HepG2 (cell line): ENCODE data around the gene GSTK1. TPM values are rescaled to one million over a fixed set of nuclear protein-coding genes. Genes with fewer than 3 reads are reported as not detected.

Source experiments
- ATAC-seq: fragments of 200-7000 bp; cut with Tn5 transposase; 3 replicates; pipeline ENCODE4 v1.9.1; 2020; ENCODE audit warnings: mild to moderate bottlenecking, moderate library complexity
- Bru-seq: library from RNA; stranded (reverse); fragments of 400-500 nt; gene quantifications from one replicate; lab custom pipeline; 2021; lab: Mats Ljungman, UMichigan
- BruChase-seq, 2 experiments: library from RNA; stranded (reverse); fragments of 400-500 nt; gene quantifications; one replicate each; lab custom pipeline; 2021; lab: Mats Ljungman, UMichigan
- BruUV-seq: library from RNA; stranded (reverse); fragments of 400-500 nt; replicated peaks from 2 replicates; lab custom pipeline; 2021; lab: Mats Ljungman, UMichigan
- CTCF ChIA-PET: fragments of 300-600 bp; formaldehyde crosslinking; extraction: SDS; loops from one replicate; lab custom pipeline; 2021; ENCODE audit warnings: low total read pairs, inconsistent platforms, low intra/inter-chr PET ratio; lab: Yijun Ruan, JAX
- POLR2A ChIA-PET: fragments of 350-600 bp; sonication (Branson Sonifier 250); formaldehyde crosslinking; loops from one replicate; lab custom pipeline; 2020; ENCODE audit warnings: antibody characterized with exemption, inconsistent platforms; lab: Yijun Ruan, JAX
- DNase-seq: peaks from one replicate; pipeline ENCODE4 v3.0.0-alpha.2; 2015; ENCODE audit warnings: low spot score
- FAIRE-seq: peaks from 3 replicates; lab custom pipeline; 2011; peaks lifted over from hg19 to GRCh38; lab: Jason Lieb, UNC
- H2AFZ ChIP-seq: one replicate; pipeline ENCODE4 v1.6.1; 2011; ENCODE audit warnings: low read length, inconsistent platforms
- H3K27ac ChIP-seq: fragments of 300-600 bp; 3 replicates; pipeline ENCODE4 v1.8.0; 2011; ENCODE audit warnings: mixed run types, mild to moderate bottlenecking, mixed read lengths, low read length, inconsistent platforms; ENCODE audit not compliant: insufficient read depth; ENCODE audit errors: extremely low read length
- H3K27me3 ChIP-seq, 2 experiments: fragments of 200-600 bp in 1 of 2; 2 replicates in 1 of 2; 3 replicates in 1 of 2; pipeline versions ENCODE4 v1.6.0 to v1.8.0; 2011; ENCODE audit warnings: low read length in 2 of 2, mild to moderate bottlenecking in 2 of 2, moderate library complexity in 2 of 2, inconsistent platforms in 1 of 2; ENCODE audit not compliant: insufficient read depth in 2 of 2, control insufficient read depth in 1 of 2
- H3K36me3 ChIP-seq, 2 experiments: fragments of 200-600 bp in 1 of 2; replicated peaks in 1 of 2; 2 replicates in 1 of 2; 3 replicates in 1 of 2; pipeline versions ENCODE4 v1.5.1 to v1.8.0; 2011; ENCODE audit warnings: low read length in 2 of 2, inconsistent platforms in 1 of 2; ENCODE audit not compliant: insufficient read depth in 2 of 2, control insufficient read depth in 1 of 2
- H3K4me1 ChIP-seq: 2 replicates; pipeline ENCODE4 v1.5.1; 2012; ENCODE audit warnings: low read length, inconsistent platforms; ENCODE audit not compliant: insufficient read depth
- H3K4me2 ChIP-seq: 2 replicates; pipeline ENCODE4 v1.6.0; 2011; ENCODE audit warnings: low read depth, low read length, inconsistent platforms
- H3K4me3 ChIP-seq, 3 experiments: fragments of 200-600 bp in 1 of 3; sonication (generic), shearing (Covaris generic) in 1 of 3; replicated peaks in 1 of 3; 2 replicates each; pipeline ENCODE4 v1.5.1; 2011 to 2016; ENCODE audit warnings: low read length in 3 of 3, inconsistent platforms in 2 of 3, low read depth in 2 of 3, mild to moderate bottlenecking in 2 of 3, control low read depth in 1 of 3, mixed read lengths in 1 of 3; ENCODE audit not compliant: insufficient read depth in 1 of 3
- H3K79me2 ChIP-seq: one replicate; pipeline ENCODE4 v1.6.1; 2011; ENCODE audit warnings: low read length, inconsistent platforms; ENCODE audit not compliant: insufficient read depth
- H3K9ac ChIP-seq: 2 replicates; pipeline ENCODE4 v1.6.0; 2011; ENCODE audit warnings: mild to moderate bottlenecking, low read depth, low read length, inconsistent platforms; ENCODE audit not compliant: insufficient read depth
- H3K9me3 ChIP-seq: 2 replicates; pipeline ENCODE4 v1.5.1; 2012; ENCODE audit warnings: mild to moderate bottlenecking, low read length
- H4K20me1 ChIP-seq: 2 replicates; pipeline ENCODE4 v1.6.0; 2011; ENCODE audit warnings: inconsistent platforms, mild to moderate bottlenecking, low read length, moderate library complexity; ENCODE audit not compliant: insufficient read depth
- CREB1 ChIP-seq, 2 experiments: fragments of 450-650 bp in 1 of 2; IDR thresholded peaks; 2 replicates each; pipeline ENCODE4 v1.6.1; 2016 to 2017; ENCODE audit warnings: control low read depth in 1 of 2, mild to moderate bottlenecking in 1 of 2, missing compliant biosample characterization in 1 of 2, missing genetic modification characterization in 1 of 2
- EED ChIP-seq: sonication (generic); formaldehyde crosslinking; IDR thresholded peaks from 2 replicates; pipeline ENCODE4 v1.5.0; 2020; ENCODE audit warnings: mild to moderate bottlenecking, missing genetic modification reagents
- EZH2 ChIP-seq: conservative IDR thresholded peaks from 2 replicates; pipeline ENCODE4 v1.6.1; 2012; ENCODE audit warnings: mild to moderate bottlenecking, low read depth, low read length, moderate library complexity
- NR2F2 ChIP-seq: IDR thresholded peaks from 2 replicates; pipeline ENCODE4 v1.6.1; 2012; ENCODE audit warnings: low read depth, inconsistent platforms, borderline replicate concordance
- ZNF737 ChIP-seq: sonication (generic); formaldehyde crosslinking; IDR thresholded peaks from 2 replicates; pipeline ENCODE4 v1.5.0; 2020; ENCODE audit warnings: missing genetic modification reagents, mild to moderate bottlenecking, borderline replicate concordance
- ZNF747 ChIP-seq: sonication (generic); formaldehyde crosslinking; IDR thresholded peaks from 2 replicates; pipeline ENCODE4 v1.8.1; 2023; ENCODE audit warnings: missing genetic modification reagents, mild to moderate bottlenecking, borderline replicate concordance
- WGBS: methylation state at CpG from one replicate; pipeline ENCODE4 v1.1.6; 2017; ENCODE audit warnings: low lambda C conversion rate; 5-methylcytosine and 5-hydroxymethylcytosine counted together
- in situ Hi-C: cut with HindIII; loops from 2 replicates; pipeline ENCODE4 v1.10.0; 2017; ENCODE audit warnings: low pct_unique_long_range_greater_than_20kb; ENCODE audit not compliant: extremely low pct_ligation_motif_present
- intact Hi-C: fragments of 100-400 bp; cut with micrococcal nuclease; formaldehyde crosslinking; loops from one replicate; pipeline ENCODE4 v1.10.0; 2022; ENCODE audit not compliant: unreplicated experiment
- long read RNA-seq, 2 experiments: library from RNA in 1 of 2; library from polyadenylated mRNA in 1 of 2; stranded (forward) in 1 of 2; unstranded in 1 of 2; transcript quantifications; one replicate each; pipeline ENCODE4 v2.0.0, GENCODE V29; 2019 to 2022
- polyA minus RNA-seq, 3 experiments: library from RNA; depleted of rRNA, polyadenylated mRNA; stranded (reverse); fragments of >200 nt; gene quantifications; 2 replicates each; pipeline ENCODE4 v1.2.3, GENCODE V29; 2011; ENCODE audit warnings: low replicate concordance in 1 of 3
- polyA plus RNA-seq, 8 experiments: library from polyadenylated mRNA; depleted of rRNA in 3 of 8; stranded (reverse) in 7 of 8; unstranded in 1 of 8; fragments of >200 nt; fragmentation: Illumina TruSeq in 4 of 8; extraction: Trizol in 4 of 8; gene quantifications; 2 replicates each; pipeline versions ENCODE4 v1.2.1 to v1.2.3, GENCODE V29; 2011 to 2016; ENCODE audit warnings: low read depth in 4 of 8, missing spikeins in 1 of 8, mixed read lengths in 1 of 8; ENCODE audit not compliant: insufficient read depth in 1 of 8
- total RNA-seq, 5 experiments: library from RNA; depleted of rRNA; stranded (reverse); fragments of >200 nt; fragmentation: Illumina TruSeq; extraction: Trizol; gene quantifications; 2 replicates each; pipeline ENCODE4 v1.2.3, GENCODE V29; 2016; ENCODE audit warnings: low read depth in 1 of 5
- TF ChIP-seq, protein P1 (sequence below): sonication (generic); formaldehyde crosslinking; IDR thresholded peaks from 2 replicates; pipeline ENCODE4 v1.4.0; 2020; ENCODE audit warnings: missing genetic modification reagents
- TF ChIP-seq, protein P2 (sequence below): sonication (generic); formaldehyde crosslinking; IDR thresholded peaks from 2 replicates; pipeline ENCODE4 v1.4.0; 2020; ENCODE audit warnings: mild to moderate bottlenecking, missing genetic modification reagents

GSTK1 gene
- total RNA-seq (2016; rRNA removed; fragmentation: Illumina TruSeq; extraction: Trizol) (31.5 and 64.6 TPM in 2 replicates), polyA plus RNA-seq (2011; rRNA removed) (92.1 and 96.2 TPM in 2 replicates), polyA minus RNA-seq (2011; rRNA and poly(A)+ RNA removed; ENCODE audit: low replicate concordance) (43.6 and 115 TPM in 2 replicates), Bru-seq, nascent RNA (percentile 86 among the genes with signal in this experiment), BruChase-seq, experiment 1, labeled RNA remaining after a 6-hour chase (percentile 79 among the genes with signal in this experiment), BruChase-seq, experiment 2, labeled RNA remaining after a 2-hour chase (percentile 80 among the genes with signal in this experiment)
- total RNA-seq (2016; cell fraction: cytosol; rRNA removed; fragmentation: Illumina TruSeq; extraction: Trizol; ENCODE audit: low read depth) = 20.3 and 21.6 TPM in 2 replicates
- total RNA-seq (2016; cell fraction: insoluble cytoplasmic fraction; rRNA removed; fragmentation: Illumina TruSeq; extraction: Trizol) = 34.2 and 66.6 TPM in 2 replicates
- 21.6 and 25.7 TPM in 2 replicates for total RNA-seq (2016; cell fraction: membrane; rRNA removed; fragmentation: Illumina TruSeq; extraction: Trizol)
- total RNA-seq (2016; cell fraction: nucleus; rRNA removed; fragmentation: Illumina TruSeq; extraction: Trizol) = 76.0 and 84.9 TPM in 2 replicates
- polyA plus RNA-seq (2011; cell fraction: cytosol; rRNA removed) = 77.4 and 78.9 TPM in 2 replicates
- polyA plus RNA-seq (2011; cell fraction: nucleus; rRNA removed) = 175 and 195 TPM in 2 replicates
- polyA plus RNA-seq (2012) = 62.6 and 63.0 TPM in 2 replicates
- 23.7 and 26.3 TPM in 2 replicates for polyA plus RNA-seq (2016; cell fraction: cytosol; fragmentation: Illumina TruSeq; extraction: Trizol; ENCODE audit: low read depth)
- polyA plus RNA-seq (2016; cell fraction: insoluble cytoplasmic fraction; fragmentation: Illumina TruSeq; extraction: Trizol; ENCODE audit: low read depth) = 46.1 and 48.6 TPM in 2 replicates
- polyA plus RNA-seq (2016; cell fraction: membrane; fragmentation: Illumina TruSeq; extraction: Trizol; ENCODE audit: low read depth) = 24.7 and 25.7 TPM in 2 replicates
- 199 and 221 TPM in 2 replicates for polyA plus RNA-seq (2016; cell fraction: nucleus; fragmentation: Illumina TruSeq; extraction: Trizol; ENCODE audit: insufficient read depth, low read depth)
- 25.3 TPM in 2 replicates for polyA minus RNA-seq (2011; cell fraction: cytosol; rRNA and poly(A)+ RNA removed)
- 32.3 and 47.2 TPM in 2 replicates for polyA minus RNA-seq (2011; cell fraction: nucleus; rRNA and poly(A)+ RNA removed)
- long read RNA-seq, experiment 1, transcript GSTK1-207 (7 exons, 1,185 nt) = minor isoform, 6 of 80 reads
- long read RNA-seq, experiment 1, transcript GSTK1-201 (8 exons, 1,044 nt) = major isoform, 63 of 80 reads
- long read RNA-seq, experiment 1, partial matches to known transcripts = 2 of 80 reads
- long read RNA-seq, experiment 1, other reads (novel, unspliced or antisense) = 7 of 80 reads
- long read RNA-seq, experiment 2, transcript GSTK1-201 (8 exons, 1,044 nt) = major isoform, 71 of 103 reads
- long read RNA-seq, experiment 2, transcript GSTK1-207 (7 exons, 1,185 nt) = minor isoform, 7 of 103 reads
- long read RNA-seq, experiment 2, partial matches to known transcripts = 8 of 103 reads
- long read RNA-seq, experiment 2, other reads (novel, unspliced or antisense) = 15 of 103 reads

DNA sequence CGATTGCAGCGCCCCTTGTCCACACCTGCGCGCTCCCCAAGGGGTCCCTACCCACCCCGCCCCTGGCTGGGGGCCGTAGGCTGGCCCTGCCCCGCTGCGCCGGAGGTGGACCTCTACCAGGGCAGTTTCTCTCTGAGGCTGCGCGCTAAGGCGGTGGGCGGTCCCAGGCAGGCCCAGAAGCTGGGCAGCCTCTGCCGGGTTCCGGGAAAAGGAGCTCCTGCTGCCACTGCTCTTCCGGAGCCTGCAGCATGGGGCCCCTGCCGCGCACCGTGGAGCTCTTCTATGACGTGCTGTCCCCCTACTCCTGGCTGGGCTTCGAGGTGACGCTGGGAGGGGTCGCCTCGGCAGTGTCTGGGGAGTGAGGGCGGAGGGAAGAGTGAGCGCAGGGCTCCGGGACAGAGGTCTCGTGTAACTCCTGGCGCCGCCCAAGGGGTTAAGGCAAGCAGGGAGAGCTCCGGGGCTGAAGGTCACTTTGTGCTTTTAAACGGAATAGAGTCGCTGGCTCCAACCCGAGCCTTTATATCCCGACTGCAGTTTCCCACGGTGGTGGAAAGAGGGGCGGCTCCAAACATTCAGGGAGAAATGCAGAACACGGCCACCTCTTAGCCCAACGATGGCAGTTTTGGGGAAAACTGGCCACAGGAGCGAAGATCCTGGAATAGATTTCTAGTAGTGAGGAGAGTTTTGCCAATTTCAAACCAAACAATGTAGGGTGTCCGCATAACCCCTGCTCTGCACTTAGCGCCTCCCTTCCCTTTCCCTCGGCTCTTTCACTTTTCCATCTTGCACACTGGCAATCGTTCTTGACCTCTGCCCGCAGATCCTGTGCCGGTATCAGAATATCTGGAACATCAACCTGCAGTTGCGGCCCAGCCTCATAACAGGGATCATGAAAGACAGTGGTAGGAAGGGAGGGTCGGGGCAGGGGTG, at the start of gene GSTK1:
Gene GSTK1 (plus strand): TSS at position 176 of the 930 bp plus-strand sequence. CDS start 73 bp downstream, at position 249.
- DNase-seq (peak; percentile 66), FAIRE-seq (peak; percentile 59), ATAC-seq (peak; percentile 99)
- Histone ChIP-seq H3K27ac (peak within 1 kb of the TSS; percentile 92), H3K36me3 (peaks cover 4 to 12% of the 10 kb centered on the region in 2 experiments; a peak in 4 of 5 replicates), H3K4me2 (peak within 1 kb of the TSS; percentile 77), H3K4me3 (peak within 1 kb of the TSS; percentile 80 to 94 (median 94)), H3K79me2 (peaks cover 12% of the 10 kb centered on the region), H3K27me3 (no peaks in the 10 kb centered on the region; a peak in 1 of 5 replicates), H3K9ac (peak within 1 kb of the TSS; percentile 88), H3K4me1 (peaks cover 41% of the 10 kb centered on the region), H4K20me1 (no peaks in the 10 kb centered on the region), H2AFZ (peak within 1 kb of the TSS; percentile 65), H3K9me3 (no peaks in the 10 kb centered on the region)
- in situ Hi-C loops = no loop called here
- intact Hi-C loops = loop anchor here (2.0 kb wide), 3 partner anchors 15 to 21 kb away; partner anchors contain the start of gene TMEM139
- TSS peak; percentile 67 for BruUV-seq
- WGBS = 1% methylated on average over 24 of the region's 48 CpGs
- ChIA-PET CTCF (no interaction called here), POLR2A (interaction anchor here (0.6 to 3.6 kb wide), 20 partner anchors 9 to 252 kb away, joined by 3 to 44 read pairs (median 5); partner anchors contain the start of gene CASP2)
- TF ChIP-seq, protein P1, sequence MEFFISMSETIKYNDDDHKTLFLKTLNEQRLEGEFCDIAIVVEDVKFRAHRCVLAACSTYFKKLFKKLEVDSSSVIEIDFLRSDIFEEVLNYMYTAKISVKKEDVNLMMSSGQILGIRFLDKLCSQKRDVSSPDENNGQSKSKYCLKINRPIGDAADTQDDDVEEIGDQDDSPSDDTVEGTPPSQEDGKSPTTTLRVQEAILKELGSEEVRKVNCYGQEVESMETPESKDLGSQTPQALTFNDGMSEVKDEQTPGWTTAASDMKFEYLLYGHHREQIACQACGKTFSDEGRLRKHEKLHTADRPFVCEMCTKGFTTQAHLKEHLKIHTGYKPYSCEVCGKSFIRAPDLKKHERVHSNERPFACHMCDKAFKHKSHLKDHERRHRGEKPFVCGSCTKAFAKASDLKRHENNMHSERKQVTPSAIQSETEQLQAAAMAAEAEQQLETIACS = no peak
- TF ChIP-seq CREB1 (IDR thresholded peaks at IDR 0.05) (peak; percentile 32; the same call in 1 of the 2 replicates), CREB1 (CRISPR knock-in tag; IDR thresholded peaks at IDR 0.05) (0 out of 2 replicates have a peak, but pooled peaks have one; percentile 18), NR2F2 (no peak), ZNF737 (CRISPR knock-in tag) (0 out of 2 replicates have a peak, but pooled peaks have one; percentile 64), EED (CRISPR knock-in tag) (0 out of 2 replicates have a peak, but pooled peaks have one; percentile 9), EZH2 (no peak), ZNF747 (CRISPR knock-in tag) (no peak)
- TF ChIP-seq, protein P2, sequence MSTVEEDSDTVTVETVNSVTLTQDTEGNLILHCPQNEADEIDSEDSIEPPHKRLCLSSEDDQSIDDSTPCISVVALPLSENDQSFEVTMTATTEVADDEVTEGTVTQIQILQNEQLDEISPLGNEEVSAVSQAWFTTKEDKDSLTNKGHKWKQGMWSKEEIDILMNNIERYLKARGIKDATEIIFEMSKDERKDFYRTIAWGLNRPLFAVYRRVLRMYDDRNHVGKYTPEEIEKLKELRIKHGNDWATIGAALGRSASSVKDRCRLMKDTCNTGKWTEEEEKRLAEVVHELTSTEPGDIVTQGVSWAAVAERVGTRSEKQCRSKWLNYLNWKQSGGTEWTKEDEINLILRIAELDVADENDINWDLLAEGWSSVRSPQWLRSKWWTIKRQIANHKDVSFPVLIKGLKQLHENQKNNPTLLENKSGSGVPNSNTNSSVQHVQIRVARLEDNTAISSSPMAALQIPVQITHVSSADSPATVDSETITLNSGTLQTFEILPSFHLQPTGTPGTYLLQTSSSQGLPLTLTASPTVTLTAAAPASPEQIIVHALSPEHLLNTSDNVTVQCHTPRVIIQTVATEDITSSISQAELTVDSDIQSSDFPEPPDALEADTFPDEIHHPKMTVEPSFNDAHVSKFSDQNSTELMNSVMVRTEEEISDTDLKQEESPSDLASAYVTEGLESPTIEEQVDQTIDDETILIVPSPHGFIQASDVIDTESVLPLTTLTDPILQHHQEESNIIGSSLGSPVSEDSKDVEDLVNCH (CRISPR knock-in tag) = no peak
